Upper lobe of left lung (tissue), 4 donors: Measurements from ENCODE around the gene SHLD3.

Source experiments
- EP300 ChIP-seq, 4 donors: sonication (generic); formaldehyde crosslinking; IDR thresholded peaks; one replicate each; pipeline ENCODE4 v1.5.1; 2017; ENCODE audit warnings: antibody characterized with exemption in 4 of 4, control low read depth in 2 of 4
- POLR2A ChIP-seq, 4 donors: fragments of 450-650 bp; IDR thresholded peaks; one replicate each; pipeline ENCODE4 v1.5.1; 2016 to 2017; ENCODE audit warnings: antibody characterized with exemption in 4 of 4, mild to moderate bottlenecking in 2 of 4
- POLR2AphosphoS5 ChIP-seq, 2 donors: sonication (generic); formaldehyde crosslinking; IDR thresholded peaks; one replicate each; pipeline ENCODE4 v1.5.1; 2017; ENCODE audit warnings: antibody characterized with exemption in 2 of 2
- TF ChIP-seq, protein P1 (sequence below), 6 experiments: fragments of 450-650 bp in 4 of 6; fragments of 200-600 bp in 2 of 6; sonication (generic) in 2 of 6; IDR thresholded peaks; one replicate each; pipeline ENCODE4 v1.5.1; 2016 to 2019; ENCODE audit warnings: antibody characterized with exemption in 6 of 6

DNA sequence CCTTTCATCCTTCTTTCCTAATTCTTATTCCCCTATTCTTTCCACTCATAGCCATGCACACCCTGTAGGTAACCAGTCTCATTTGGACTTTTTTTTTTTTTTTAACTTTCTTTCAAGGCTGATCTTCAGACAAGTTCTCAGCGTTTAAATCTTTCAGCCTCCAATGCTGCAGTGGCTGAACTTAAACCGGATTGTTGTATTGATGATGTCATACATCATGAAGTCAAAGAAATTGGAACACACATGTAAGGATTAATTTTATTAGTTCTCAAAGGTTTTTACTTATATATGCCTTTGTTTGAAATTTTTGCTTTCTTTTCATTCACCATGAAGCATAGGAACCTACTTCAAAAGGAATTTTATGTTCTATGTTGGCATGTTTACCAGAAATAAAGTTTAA lies 22.1 kb downstream of the SHLD3 start:
- TF ChIP-seq, protein P1, sequence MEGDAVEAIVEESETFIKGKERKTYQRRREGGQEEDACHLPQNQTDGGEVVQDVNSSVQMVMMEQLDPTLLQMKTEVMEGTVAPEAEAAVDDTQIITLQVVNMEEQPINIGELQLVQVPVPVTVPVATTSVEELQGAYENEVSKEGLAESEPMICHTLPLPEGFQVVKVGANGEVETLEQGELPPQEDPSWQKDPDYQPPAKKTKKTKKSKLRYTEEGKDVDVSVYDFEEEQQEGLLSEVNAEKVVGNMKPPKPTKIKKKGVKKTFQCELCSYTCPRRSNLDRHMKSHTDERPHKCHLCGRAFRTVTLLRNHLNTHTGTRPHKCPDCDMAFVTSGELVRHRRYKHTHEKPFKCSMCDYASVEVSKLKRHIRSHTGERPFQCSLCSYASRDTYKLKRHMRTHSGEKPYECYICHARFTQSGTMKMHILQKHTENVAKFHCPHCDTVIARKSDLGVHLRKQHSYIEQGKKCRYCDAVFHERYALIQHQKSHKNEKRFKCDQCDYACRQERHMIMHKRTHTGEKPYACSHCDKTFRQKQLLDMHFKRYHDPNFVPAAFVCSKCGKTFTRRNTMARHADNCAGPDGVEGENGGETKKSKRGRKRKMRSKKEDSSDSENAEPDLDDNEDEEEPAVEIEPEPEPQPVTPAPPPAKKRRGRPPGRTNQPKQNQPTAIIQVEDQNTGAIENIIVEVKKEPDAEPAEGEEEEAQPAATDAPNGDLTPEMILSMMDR (IDR thresholded peaks at IDR 0.05): no peak
- no peak for TF ChIP-seq POLR2AphosphoS5 (IDR thresholded peaks at IDR 0.05)
- no peak for TF ChIP-seq EP300 (IDR thresholded peaks at IDR 0.05)
- no peak for TF ChIP-seq POLR2A (IDR thresholded peaks at IDR 0.05)
